Skeletal muscle tissue (tissue), 4 donors: ENCODE results near the gene TMEM158. TPM values are rescaled to one million over a fixed set of nuclear protein-coding genes. Genes with fewer than 3 reads are reported as not detected.
A peak's percentile ranks its signal among the peaks of the same experiment; 100 is the strongest.

Source experiments
- H3K27ac ChIP-seq: one replicate; pipeline ENCODE4 v1.7.0; 2013; ENCODE audit warnings: mild to moderate bottlenecking, low read depth, low read length, inconsistent platforms
- H3K27me3 ChIP-seq, 3 donors: one replicate each; pipeline ENCODE4 v1.7.0; 2013; ENCODE audit warnings: low read length in 3 of 3; ENCODE audit not compliant: control insufficient read depth in 3 of 3, insufficient read depth in 3 of 3
- H3K36me3 ChIP-seq, 3 donors: one replicate each; pipeline ENCODE4 v1.7.0; 2013; ENCODE audit warnings: low read length in 3 of 3; ENCODE audit not compliant: control insufficient read depth in 3 of 3, insufficient read depth in 3 of 3
- H3K4me1 ChIP-seq, 3 donors: one replicate each; pipeline ENCODE4 v1.7.0; 2013; ENCODE audit warnings: low read length in 3 of 3, mild to moderate bottlenecking in 3 of 3; ENCODE audit not compliant: control insufficient read depth in 3 of 3, insufficient read depth in 3 of 3
- H3K4me3 ChIP-seq, 3 donors: one replicate each; pipeline ENCODE4 v1.7.0; 2013; ENCODE audit warnings: low read length in 3 of 3
- H3K9ac ChIP-seq, 3 donors: one replicate each; pipeline ENCODE4 v1.7.0; 2013; ENCODE audit warnings: low read length in 3 of 3, mild to moderate bottlenecking in 3 of 3, moderate library complexity in 2 of 3, low read depth in 1 of 3
- H3K9me3 ChIP-seq, 3 donors: one replicate each; pipeline ENCODE4 v1.7.0; 2013; ENCODE audit warnings: low read length in 3 of 3; ENCODE audit not compliant: control insufficient read depth in 3 of 3
- total RNA-seq: library from RNA; depleted of rRNA; stranded (reverse); fragments of >200 nt; gene quantifications from one replicate; pipeline ENCODE4 v1.2.3, GENCODE V29; 2014
- donor health status: Osteomylitis.

The TMEM158 gene
- total RNA-seq, 1 donor from 2014 or later: 0.52 TPM

GRCh38 chr3:45219694-45220093 lies 6.4 kb downstream of the TMEM158 start:
- no peaks in the 10 kb centered on the region for H3K36me3 ChIP-seq
- no peaks in the 10 kb centered on the region for H3K9me3 ChIP-seq
- H3K9ac ChIP-seq: no peak overlapping the region
- no peak overlapping the region for H3K27ac ChIP-seq
- H3K4me3 ChIP-seq: no peak overlapping the region
- peaks cover 8 to 23% (median 18%) of the 10 kb centered on the region in 3 donors for H3K4me1 ChIP-seq
- H3K27me3 ChIP-seq: peaks cover 0 to 2% (median 0%) of the 10 kb centered on the region in 3 donors

GRCh38 chr3:45218578-45219390 lies 7.3 kb downstream of the TMEM158 start:
- peaks cover 0 to 2% (median 0%) of the 10 kb centered on the region in 3 donors for H3K27me3 ChIP-seq

GRCh38 chr3:45216021-45216609 lies 10.0 kb downstream of the TMEM158 start:
- no peaks in the 10 kb centered on the region for H3K9me3 ChIP-seq
- H3K9ac ChIP-seq: no peak overlapping the region
- H3K36me3 ChIP-seq: no peaks in the 10 kb centered on the region
- H3K27ac ChIP-seq: no peak overlapping the region
- H3K4me1 ChIP-seq: peaks cover 8 to 19% (median 18%) of the 10 kb centered on the region in 3 donors
- H3K4me3 ChIP-seq: no peak overlapping the region
- H3K27me3 ChIP-seq: no peaks in the 10 kb centered on the region

More at GRCh38 chr3:45218578-45219390, 7.3 kb downstream of the TMEM158 start:
- Histone ChIP-seq H3K27ac (peak overlapping the region; percentile 45), H3K4me1 (peaks cover 8 to 19% (median 18%) of the 10 kb centered on the region in 3 donors), H3K9me3 (no peaks in the 10 kb centered on the region), H3K36me3 (no peaks in the 10 kb centered on the region), H3K9ac (peak overlapping the region in 2 of 3 donors; percentile 2 to 34), H3K4me3 (no peak overlapping the region)

DNA sequence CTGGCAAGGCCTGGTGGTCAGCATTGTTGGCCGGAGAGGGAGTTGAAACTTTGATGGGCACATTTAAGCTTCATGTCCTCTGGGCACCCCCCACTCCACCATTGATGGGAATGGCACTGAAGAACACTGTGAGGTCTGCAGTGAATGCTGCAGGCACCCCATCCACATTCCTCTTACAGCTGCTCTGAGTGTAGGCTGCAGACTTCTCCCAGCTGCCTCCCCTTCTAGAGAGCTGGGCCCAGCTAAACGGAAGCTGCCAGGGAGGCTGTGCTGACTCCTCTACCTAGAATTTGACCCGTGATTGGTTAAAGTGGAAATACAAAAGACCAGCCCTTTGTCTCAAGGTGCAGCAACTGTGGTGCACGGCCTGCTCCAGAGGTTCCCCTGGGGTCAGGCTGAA lies 10.6 kb downstream of the TMEM158 start:
- H3K27me3 ChIP-seq: no peaks in the 10 kb centered on the region
- no peak overlapping the region for H3K4me3 ChIP-seq
- H3K9me3 ChIP-seq: no peaks in the 10 kb centered on the region
- no peak overlapping the region for H3K27ac ChIP-seq
- H3K4me1 ChIP-seq: peaks cover 11 to 21% (median 19%) of the 10 kb centered on the region in 3 donors
- H3K36me3 ChIP-seq: no peaks in the 10 kb centered on the region
- no peak overlapping the region for H3K9ac ChIP-seq

- no peaks in the 10 kb centered on the region for H3K9me3 ChIP-seq
- no peak overlapping the region for H3K4me3 ChIP-seq
- H3K36me3 ChIP-seq: no peaks in the 10 kb centered on the region
- no peaks in the 10 kb centered on the region for H3K27me3 ChIP-seq
- H3K27ac ChIP-seq: no peak overlapping the region
- H3K4me1 ChIP-seq: peaks cover 13 to 15% (median 13%) of the 10 kb centered on the region in 3 donors
- H3K9ac ChIP-seq: no peak overlapping the region
Measured at GRCh38 chr3:45214061-45214680, 11.9 kb downstream of the TMEM158 start.

DNA sequence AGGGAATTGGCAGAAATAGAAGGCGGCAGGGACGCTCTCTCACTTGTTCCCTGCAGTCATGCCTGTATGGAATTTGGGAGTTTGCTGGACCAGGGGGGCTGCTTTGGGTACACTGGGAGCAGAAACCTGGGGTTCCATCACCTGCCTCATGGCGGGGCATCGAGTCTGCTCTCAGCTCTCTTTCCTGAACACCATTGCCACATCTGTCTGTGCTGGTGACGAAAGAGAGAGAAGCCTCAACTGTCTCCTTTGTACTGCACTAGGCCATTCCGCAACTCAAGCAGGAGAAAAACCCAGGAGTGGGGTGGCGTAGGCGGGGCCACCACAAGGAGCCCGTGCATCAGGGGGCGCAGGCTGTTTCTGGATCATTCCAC lies 14.0 kb downstream of the TMEM158 start:
- H3K9ac ChIP-seq: no peak overlapping the region
- no peaks in the 10 kb centered on the region for H3K27me3 ChIP-seq
- H3K36me3 ChIP-seq: no peaks in the 10 kb centered on the region
- no peaks in the 10 kb centered on the region for H3K9me3 ChIP-seq
- H3K4me1 ChIP-seq: peaks cover 0 to 6% (median 3%) of the 10 kb centered on the region in 3 donors
- no peak overlapping the region for H3K4me3 ChIP-seq
- no peak overlapping the region for H3K27ac ChIP-seq

- Histone ChIP-seq H3K4me1 (peaks cover 0 to 6% (median 3%) of the 10 kb centered on the region in 3 donors), H3K36me3 (no peaks in the 10 kb centered on the region), H3K4me3 (no peak overlapping the region), H3K9ac (no peak overlapping the region), H3K9me3 (no peaks in the 10 kb centered on the region), H3K27ac (no peak overlapping the region), H3K27me3 (no peaks in the 10 kb centered on the region)
Measured at GRCh38 chr3:45211466-45212094, 14.5 kb downstream of the TMEM158 start.

DNA sequence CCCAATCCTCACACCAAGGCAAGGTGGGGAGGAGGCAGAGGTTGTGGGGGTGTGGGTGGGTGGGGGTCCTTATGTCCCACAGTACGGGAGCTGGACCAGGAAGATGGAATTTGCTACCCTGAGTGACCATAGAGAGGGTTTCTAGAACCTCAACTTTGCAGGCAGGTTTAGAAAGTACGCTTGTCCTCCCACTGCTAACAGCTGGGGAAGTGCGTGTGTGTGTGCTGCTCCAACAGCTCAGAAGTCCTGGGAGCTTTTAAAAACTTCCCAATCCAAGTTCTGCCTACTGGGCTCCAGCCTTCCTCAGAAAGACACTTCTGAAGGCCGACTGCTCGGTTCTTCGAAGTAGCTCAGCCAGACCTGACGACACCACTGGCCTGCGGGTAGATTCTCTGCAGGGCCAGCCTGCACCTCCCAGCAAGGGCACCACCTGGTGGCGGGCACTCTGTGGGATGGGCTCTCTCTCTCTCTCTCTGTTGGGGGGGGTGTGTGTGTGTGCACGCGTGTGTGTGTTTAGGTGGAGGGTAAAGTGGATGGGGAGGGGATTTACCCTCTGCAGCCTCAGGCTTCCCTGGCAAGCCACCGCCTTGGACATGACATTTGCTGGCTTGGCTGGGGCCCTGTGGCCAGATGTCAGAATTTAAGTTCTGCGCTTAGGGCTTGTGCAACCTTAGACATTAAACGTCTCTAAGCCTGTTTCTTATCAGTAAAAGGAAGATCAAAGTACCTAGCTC lies 15.6 kb downstream of the TMEM158 start:
- Histone ChIP-seq H3K9me3 (no peaks in the 10 kb centered on the region), H3K36me3 (no peaks in the 10 kb centered on the region), H3K27me3 (no peaks in the 10 kb centered on the region), H3K9ac (no peak overlapping the region), H3K4me3 (no peak overlapping the region), H3K4me1 (peaks cover 0 to 6% (median 3%) of the 10 kb centered on the region in 3 donors), H3K27ac (no peak overlapping the region)

DNA sequence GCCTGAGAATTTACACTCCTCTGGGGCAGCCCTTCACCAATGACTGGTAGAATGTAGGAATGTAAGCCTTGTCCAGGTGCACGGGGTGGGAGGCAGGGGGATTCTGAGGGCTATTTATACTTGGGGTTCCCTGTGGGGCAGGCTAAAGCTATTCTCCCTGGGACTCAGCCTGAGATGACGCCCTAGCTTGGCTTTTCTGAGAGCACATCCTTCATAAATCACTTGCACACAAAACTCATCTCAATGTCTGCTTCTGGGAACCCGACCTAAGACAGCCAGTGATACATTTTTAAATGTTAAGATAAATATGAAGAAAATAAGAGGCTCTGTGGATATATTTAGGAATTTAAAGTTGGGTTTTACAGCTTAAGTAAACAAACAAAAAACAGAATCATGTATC lies 16.6 kb downstream of the TMEM158 start:
- Histone ChIP-seq H3K4me3 (no peak overlapping the region), H3K9ac (no peak overlapping the region), H3K36me3 (no peaks in the 10 kb centered on the region), H3K27me3 (no peaks in the 10 kb centered on the region), H3K27ac (no peak overlapping the region), H3K9me3 (no peaks in the 10 kb centered on the region), H3K4me1 (peaks cover 0 to 6% (median 3%) of the 10 kb centered on the region in 3 donors)
